Measurements from ENCODE around the gene PTPRF. TPM values are rescaled to one million over a fixed set of nuclear protein-coding genes. Genes with fewer than 3 reads are reported as not detected.

Gene PTPRF
- total and polyA plus RNA-seq, 4 donors, result 40.0 to 160 (median 92.1) TPM

- no peak for DNase-seq
Measured at GRCh38 chr1:43605157-43605556, 74.5 kb downstream of the PTPRF start.

GRCh38 chr1:43605766-43606165, 75.1 kb downstream of the PTPRF start:
- ATAC-seq (ENCODE audit: insufficient read depth, low FRiP score), result no peak
- Histone ChIP-seq H3K9me3 (ENCODE audit: control insufficient read depth in 4 of 4, insufficient read depth in 3 of 4, low read length in 3 of 4) (no peaks in the 10 kb centered on the region), H3K27me3 (ENCODE audit: control insufficient read depth in 3 of 3, insufficient read depth in 3 of 3, low read length in 2 of 3) (no peaks in the 10 kb centered on the region), H3K36me3 (ENCODE audit: control insufficient read depth in 4 of 4, insufficient read depth in 4 of 4, low read length in 4 of 4) (peaks cover 0 to 36% (median 8%) of the 10 kb centered on the region in 4 donors), H3K27ac (ENCODE audit: low read depth in 1 of 2, low read length in 1 of 2) (no peak overlapping the region), H3K4me3 (no peak overlapping the region), H3K9ac (ENCODE audit: insufficient read depth in 1 of 2, low read length in 2 of 2) (no peak overlapping the region), H3K4me1 (ENCODE audit: control insufficient read depth in 5 of 5, insufficient read depth in 5 of 5, low read length in 5 of 5) (no peaks in the 10 kb centered on the region)
- TF ChIP-seq CTCF (IDR thresholded peaks at IDR 0.05; ENCODE audit: control extremely low read depth, extremely low read depth), result no peak
- 93 to 95% methylated on average over 7 of the region's 7 CpGs for WGBS, 2 donors
- DNase-seq, result no peak

More at GRCh38 chr1:43605157-43605556, 74.5 kb downstream of the PTPRF start:
- no peaks in the 10 kb centered on the region for H3K27me3 ChIP-seq (ENCODE audit: control insufficient read depth in 3 of 3, insufficient read depth in 3 of 3, low read length in 2 of 3)
- no peak for TF ChIP-seq CTCF (IDR thresholded peaks at IDR 0.05; ENCODE audit: control extremely low read depth, extremely low read depth)
- no peak for ATAC-seq (ENCODE audit: insufficient read depth, low FRiP score)
- peaks cover 0 to 36% (median 7%) of the 10 kb centered on the region in 4 donors for H3K36me3 ChIP-seq (ENCODE audit: control insufficient read depth in 4 of 4, insufficient read depth in 4 of 4, low read length in 4 of 4)
- H3K4me1 ChIP-seq (ENCODE audit: control insufficient read depth in 5 of 5, insufficient read depth in 5 of 5, low read length in 5 of 5), result no peaks in the 10 kb centered on the region
- H3K4me3 ChIP-seq, result no peak overlapping the region
- no peak overlapping the region for H3K27ac ChIP-seq (ENCODE audit: low read depth in 1 of 2, low read length in 1 of 2)
- 96 to 98% methylated on average over 18 of the region's 18 CpGs for WGBS, 2 donors
- no peaks in the 10 kb centered on the region for H3K9me3 ChIP-seq (ENCODE audit: control insufficient read depth in 4 of 4, insufficient read depth in 3 of 4, low read length in 3 of 4)
- H3K9ac ChIP-seq (ENCODE audit: insufficient read depth in 1 of 2, low read length in 2 of 2), result no peak overlapping the region

- Histone ChIP-seq H3K9ac (ENCODE audit: insufficient read depth in 1 of 2, low read length in 2 of 2) (no peak overlapping the region), H3K4me3 (no peak overlapping the region), H3K4me1 (ENCODE audit: control insufficient read depth in 5 of 5, insufficient read depth in 5 of 5, low read length in 5 of 5) (no peaks in the 10 kb centered on the region), H3K9me3 (ENCODE audit: control insufficient read depth in 4 of 4, insufficient read depth in 3 of 4, low read length in 3 of 4) (peaks cover 0 to 1% (median 0%) of the 10 kb centered on the region in 4 donors), H3K36me3 (ENCODE audit: control insufficient read depth in 4 of 4, insufficient read depth in 4 of 4, low read length in 4 of 4) (peaks cover 0 to 36% (median 8%) of the 10 kb centered on the region in 4 donors), H3K27me3 (ENCODE audit: control insufficient read depth in 3 of 3, insufficient read depth in 3 of 3, low read length in 2 of 3) (no peaks in the 10 kb centered on the region), H3K27ac (ENCODE audit: low read depth in 1 of 2, low read length in 1 of 2) (no peak overlapping the region)
- TF ChIP-seq CTCF (IDR thresholded peaks at IDR 0.05; ENCODE audit: control extremely low read depth, extremely low read depth), result no peak
- 94 to 96% methylated on average over 13 of the region's 13 CpGs for WGBS, 2 donors
- DNase-seq (no peak), ATAC-seq (ENCODE audit: insufficient read depth, low FRiP score) (no peak)
Measured at GRCh38 chr1:43606624-43607023, 75.9 kb downstream of the PTPRF start.

GRCh38 chr1:43608827-43609226, 78.1 kb downstream of the PTPRF start:
- no peak for DNase-seq
- Histone ChIP-seq H3K36me3 (ENCODE audit: control insufficient read depth in 4 of 4, insufficient read depth in 4 of 4, low read length in 4 of 4) (peaks cover 0 to 38% (median 9%) of the 10 kb centered on the region in 4 donors), H3K27me3 (ENCODE audit: control insufficient read depth in 3 of 3, insufficient read depth in 3 of 3, low read length in 2 of 3) (no peaks in the 10 kb centered on the region), H3K27ac (ENCODE audit: low read depth in 1 of 2, low read length in 1 of 2) (no peak overlapping the region), H3K9me3 (ENCODE audit: control insufficient read depth in 4 of 4, insufficient read depth in 3 of 4, low read length in 3 of 4) (peaks cover 0 to 1% (median 0%) of the 10 kb centered on the region in 4 donors), H3K4me1 (ENCODE audit: control insufficient read depth in 5 of 5, insufficient read depth in 5 of 5, low read length in 5 of 5) (no peaks in the 10 kb centered on the region), H3K4me3 (no peak overlapping the region), H3K9ac (ENCODE audit: insufficient read depth in 1 of 2, low read length in 2 of 2) (no peak overlapping the region)
- WGBS, 2 donors, result 89 to 90% methylated on average over 5 of the region's 5 CpGs
- no peak for TF ChIP-seq CTCF (IDR thresholded peaks at IDR 0.05; ENCODE audit: control extremely low read depth, extremely low read depth)
- ATAC-seq (ENCODE audit: insufficient read depth, low FRiP score), result no peak
